B cell (primary cell): ENCODE measurements around the gene BACH2. TPM values are rescaled to one million over a fixed set of nuclear protein-coding genes. Genes with fewer than 3 reads are reported as not detected.

ENCODE experiments used
- ATAC-seq: fragments of 200-7000 bp; cut with Tn5 transposase; one replicate; pipeline ENCODE4 v1.10.0; 2021; ENCODE audit warnings: low read depth, mild to moderate bottlenecking, moderate number of reproducible peaks, moderate library complexity
- CTCF ChIA-PET: fragments of 350-600 bp; sonication (Branson Sonifier 250); formaldehyde crosslinking; loops from one replicate; lab custom pipeline; 2021; ENCODE audit warnings: antibody characterized with exemption, inconsistent platforms; lab: Charles Lee
- POLR2A ChIA-PET: fragments of 350-600 bp; sonication (Branson Sonifier 250); formaldehyde crosslinking; loops from one replicate; lab custom pipeline; 2021; ENCODE audit warnings: antibody characterized with exemption; lab: Charles Lee
- DNase-seq: peaks from one replicate; pipeline ENCODE4 v3.0.0; 2013
- H2AFZ ChIP-seq: 2 replicates; pipeline ENCODE4 v1.6.1; 2012; ENCODE audit warnings: mild to moderate bottlenecking, low read depth, low read length; ENCODE audit not compliant: insufficient read depth, poor library complexity, severe bottlenecking
- H3K27ac ChIP-seq, 2 donors: 1 replicate in 1 of 2; 2 replicates in 1 of 2; pipeline ENCODE4 v1.5.1; 2012 to 2013; ENCODE audit warnings: low read length in 2 of 2, mild to moderate bottlenecking in 2 of 2, moderate library complexity in 1 of 2
- H3K27me3 ChIP-seq, 4 experiments: fragments of 200-600 bp in 1 of 4; sonication (generic) in 1 of 4; replicated peaks in 1 of 4; 1 replicate in 2 of 4; 2 replicates in 2 of 4; pipeline versions ENCODE4 v1.6.1 to v1.7.0; 2013 to 2016; ENCODE audit warnings: low read length in 3 of 4, mild to moderate bottlenecking in 2 of 4, mixed read lengths in 1 of 4, moderate library complexity in 1 of 4; ENCODE audit not compliant: insufficient read depth in 4 of 4, control insufficient read depth in 3 of 4; ENCODE audit errors: control extremely low read depth in 1 of 4
- H3K36me3 ChIP-seq, 2 experiments: replicated peaks in 1 of 2; 1 replicate in 1 of 2; 2 replicates in 1 of 2; pipeline versions ENCODE4 v1.6.1 to v1.7.1; 2013; ENCODE audit warnings: low read length in 1 of 2; ENCODE audit not compliant: insufficient read depth in 2 of 2, control insufficient read depth in 1 of 2; ENCODE audit errors: control extremely low read depth in 1 of 2, extremely low read depth in 1 of 2
- H3K4me1 ChIP-seq, 2 donors: fragments of 200-600 bp in 1 of 2; sonication (generic) in 1 of 2; 1 replicate in 1 of 2; 2 replicates in 1 of 2; pipeline versions ENCODE4 v1.5.1 to v1.6.1; 2013 to 2017; ENCODE audit warnings: low read length in 2 of 2; ENCODE audit not compliant: control insufficient read depth in 2 of 2, insufficient read depth in 2 of 2
- H3K4me2 ChIP-seq: replicated peaks from 2 replicates; pipeline ENCODE3; 2012; ENCODE audit warnings: mild to moderate bottlenecking, low read depth, low read length; ENCODE audit not compliant: poor library complexity, severe bottlenecking
- H3K4me3 ChIP-seq, 5 experiments: fragments of 200-600 bp in 1 of 5; sonication (generic) in 1 of 5; 1 replicate in 3 of 5; 2 replicates in 2 of 5; pipeline versions ENCODE4 v1.5.1 to v1.7.0; 2011 to 2016; ENCODE audit warnings: low read length in 4 of 5, mild to moderate bottlenecking in 4 of 5, low read depth in 2 of 5, control low read depth in 1 of 5, moderate library complexity in 1 of 5; ENCODE audit not compliant: insufficient read depth in 1 of 5; ENCODE audit errors: control extremely low read depth in 1 of 5, extremely low read depth in 1 of 5
- H3K79me2 ChIP-seq: fragments of 200-600 bp; sonication (generic); one replicate; pipeline ENCODE4 v1.6.0; 2016; ENCODE audit warnings: low read length; ENCODE audit not compliant: control insufficient read depth, insufficient read depth
- H3K9ac ChIP-seq: fragments of 200-600 bp; sonication (generic); 2 replicates; pipeline ENCODE4 v1.6.1; 2017; ENCODE audit warnings: mild to moderate bottlenecking, low read length, moderate library complexity
- H3K9me3 ChIP-seq, 3 donors: one replicate each; pipeline versions ENCODE4 v1.6.1 to v1.7.1; 2013; ENCODE audit warnings: low read length in 2 of 3; ENCODE audit not compliant: control insufficient read depth in 2 of 3, insufficient read depth in 1 of 3; ENCODE audit errors: control extremely low read depth in 1 of 3
- H4K20me1 ChIP-seq: 2 replicates; pipeline ENCODE4 v1.6.0; 2012; ENCODE audit warnings: mild to moderate bottlenecking, low read length; ENCODE audit not compliant: insufficient read depth, control insufficient read depth, poor library complexity, severe bottlenecking
- H3K27ac Mint-ChIP-seq: one replicate; pipeline ENCODE4 v1.8.0; 2021; ENCODE audit warnings: mixed read lengths
- H3K27me3 Mint-ChIP-seq: one replicate; pipeline ENCODE4 v1.8.0; 2021; ENCODE audit warnings: mixed read lengths
- H3K4me1 Mint-ChIP-seq: one replicate; pipeline ENCODE4 v1.8.0; 2021; ENCODE audit warnings: mixed read lengths
- H3K4me3 Mint-ChIP-seq: one replicate; pipeline ENCODE4 v1.8.0; 2021; ENCODE audit warnings: mixed read lengths
- H3K9me3 Mint-ChIP-seq: one replicate; pipeline ENCODE4 v1.8.0; 2022; ENCODE audit warnings: mixed read lengths; ENCODE audit not compliant: insufficient read depth
- CTCF ChIP-seq: fragments of 200-600 bp; IDR thresholded peaks from one replicate; pipeline ENCODE4 v1.8.0; 2022; ENCODE audit warnings: antibody characterized with exemption, mild to moderate bottlenecking
- EZH2 ChIP-seq: IDR thresholded peaks from 2 replicates; pipeline ENCODE4 v1.6.1; 2012; ENCODE audit warnings: borderline replicate concordance, low read depth, mild to moderate bottlenecking, moderate library complexity, low read length; ENCODE audit not compliant: insufficient read depth, poor library complexity, severe bottlenecking
- WGBS: methylation state at CpG from one replicate; pipeline ENCODE4 v1.1.5; 2013; ENCODE audit warnings: missing lambda C conversion rate; ENCODE audit not compliant: insufficient coverage; 5-methylcytosine and 5-hydroxymethylcytosine counted together
- intact Hi-C: fragments of 100-400 bp; cut with micrococcal nuclease; formaldehyde crosslinking; loops from one replicate; pipeline ENCODE4 v1.10.0; 2022
- polyA plus RNA-seq: library from polyadenylated mRNA; depleted of rRNA; stranded (reverse); fragments of >200 nt; gene quantifications from 2 replicates; pipeline ENCODE4 v1.2.3, GENCODE V29; 2012
- total RNA-seq, 2 donors: library from RNA; stranded (reverse); fragments of 120-200 nt in 1 of 2; gene quantifications; 1 replicate in 1 of 2; 2 replicates in 1 of 2; pipeline versions ENCODE4 v1.2.3 to v1.2.4, GENCODE V29; 2013 to 2022

The BACH2 gene
- total and polyA plus RNA-seq, 2 donors (not counting 1 experiment from before 2014, with no cell fraction given), result 41.1 to 235 TPM

- H3K9me3 ChIP-seq, result no peaks in the 10 kb centered on the region
- no peak overlapping the region for H3K4me3 ChIP-seq
- no peak overlapping the region for H2AFZ ChIP-seq
- H3K4me2 ChIP-seq, result no peak overlapping the region
- H3K4me3 Mint-ChIP-seq, result no peak overlapping the region
- H3K79me2 ChIP-seq, result peaks cover 94% of the 10 kb centered on the region
- no peak for DNase-seq
- H3K4me1 Mint-ChIP-seq, result peaks cover 43% of the 10 kb centered on the region
- peak overlapping the region in 1 of 2 donors; percentile 56 for H3K27ac ChIP-seq
- no peak overlapping the region for H3K9ac ChIP-seq
- peak overlapping the region; percentile 46 for H3K27ac Mint-ChIP-seq
- no peaks in the 10 kb centered on the region for H3K27me3 Mint-ChIP-seq
- no peak for TF ChIP-seq EZH2
- no peak for TF ChIP-seq CTCF
- ChIA-PET CTCF (interaction anchor here (0.8 to 1.6 kb wide), 3 partner anchors 13 to 25 kb away, joined by 3 to 9 read pairs (median 3); no protein-coding TSS in a partner anchor), POLR2A (no interaction called here)
- peaks cover 10 to 58% of the 10 kb centered on the region in 2 experiments for H3K36me3 ChIP-seq
- H3K9me3 Mint-ChIP-seq, result no peaks in the 10 kb centered on the region
- no peaks in the 10 kb centered on the region for H3K27me3 ChIP-seq
- H3K4me1 ChIP-seq, result peaks cover 0 to 3% of the 10 kb centered on the region in 2 donors
- no peak for ATAC-seq
- H4K20me1 ChIP-seq, result peaks cover 62% of the 10 kb centered on the region
- intact Hi-C loops, result no loop called here
- WGBS, result 100% methylated on average over 4 of the region's 7 CpGs
Observed at GRCh38 chr6:90204327-90205056, 92.2 kb downstream of the BACH2 start.

GRCh38 chr6:90203672-90204071 is 93.0 kb downstream of the BACH2 start:
- DNase-seq (no peak), ATAC-seq (no peak)
- Histone ChIP-seq H3K9ac (no peak overlapping the region), H2AFZ (no peak overlapping the region), H3K79me2 (peaks cover 94% of the 10 kb centered on the region), H3K27me3 (no peaks in the 10 kb centered on the region), H3K4me2 (no peak overlapping the region), H3K27ac (peak overlapping the region in 1 of 2 donors; percentile 56), H3K4me1 (peaks cover 0 to 3% of the 10 kb centered on the region in 2 donors), H3K4me3 (no peak overlapping the region), H3K36me3 (peaks cover 13 to 66% of the 10 kb centered on the region in 2 experiments), H3K9me3 (peaks cover 0 to 4% (median 2%) of the 10 kb centered on the region in 3 donors), H4K20me1 (peaks cover 70% of the 10 kb centered on the region)
- Mint-ChIP-seq H3K27ac (no peak overlapping the region), H3K4me3 (no peak overlapping the region), H3K27me3 (no peaks in the 10 kb centered on the region), H3K4me1 (peaks cover 47% of the 10 kb centered on the region), H3K9me3 (no peaks in the 10 kb centered on the region)
- 100% methylated on average over 3 of the region's 5 CpGs for WGBS
- TF ChIP-seq EZH2 (no peak), CTCF (no peak)
- ChIA-PET CTCF (interaction anchor here (0.8 to 1.6 kb wide), 3 partner anchors 14 to 24 kb away, joined by 3 to 9 read pairs (median 3); no protein-coding TSS in a partner anchor), POLR2A (no interaction called here)
- intact Hi-C loops, result no loop called here
